Small intestine (tissue), 7 donors: Measurements from ENCODE around the gene CFAP45. TPM values are rescaled to one million over a fixed set of nuclear protein-coding genes. Genes with fewer than 3 reads are reported as not detected.

ENCODE experiments used
- DNase-seq, 2 donors: peaks; one replicate each; pipeline versions ENCODE4 v3.0.0 to v3.0.0-alpha.2; 2013
- FAIRE-seq: peaks from 2 replicates; lab custom pipeline; 2012; peaks lifted over from hg19 to GRCh38; lab: Jason Lieb, UNC
- H3K27ac ChIP-seq, 3 donors: one replicate each; pipeline ENCODE4 v1.5.1; 2013; ENCODE audit warnings: low read length in 2 of 3, mild to moderate bottlenecking in 2 of 3, control low read depth in 1 of 3, inconsistent platforms in 1 of 3, low read depth in 1 of 3, moderate library complexity in 1 of 3
- H3K27me3 ChIP-seq, 3 donors: one replicate each; pipeline ENCODE4 v1.6.1; 2013; ENCODE audit warnings: low read length in 3 of 3, inconsistent platforms in 1 of 3; ENCODE audit not compliant: control insufficient read depth in 3 of 3, insufficient read depth in 3 of 3
- H3K36me3 ChIP-seq, 3 donors: one replicate each; pipeline ENCODE4 v1.6.1; 2013; ENCODE audit warnings: low read length in 3 of 3, inconsistent platforms in 1 of 3, low read depth in 1 of 3, mild to moderate bottlenecking in 1 of 3, moderate library complexity in 1 of 3; ENCODE audit not compliant: control insufficient read depth in 3 of 3, insufficient read depth in 2 of 3
- H3K4me1 ChIP-seq, 3 donors: one replicate each; pipeline ENCODE4 v1.6.1; 2013; ENCODE audit warnings: low read length in 2 of 3, inconsistent platforms in 1 of 3, low read depth in 1 of 3, mild to moderate bottlenecking in 1 of 3, moderate library complexity in 1 of 3; ENCODE audit not compliant: control insufficient read depth in 3 of 3, insufficient read depth in 2 of 3
- H3K4me3 ChIP-seq, 3 donors: one replicate each; pipeline ENCODE4 v1.5.1; 2013; ENCODE audit warnings: low read length in 3 of 3, control low read depth in 1 of 3, inconsistent platforms in 1 of 3, low read depth in 1 of 3, mild to moderate bottlenecking in 1 of 3, moderate library complexity in 1 of 3
- H3K9me3 ChIP-seq, 2 donors: one replicate each; pipeline ENCODE4 v1.6.1; 2013; ENCODE audit warnings: low read depth in 1 of 2, low read length in 1 of 2; ENCODE audit not compliant: control insufficient read depth in 2 of 2, insufficient read depth in 1 of 2
- WGBS, 3 donors: extraction: QIAGEN DNeasy Blood & Tissue Kit; methylation state at CpG; one replicate each; pipeline ENCODE4 v1.1.7; 2013; 5-methylcytosine and 5-hydroxymethylcytosine counted together
- polyA plus RNA-seq, 4 donors: library from polyadenylated mRNA; stranded (reverse) in 3 of 4; unstranded in 1 of 4; fragments of 200-250 nt in 3 of 4; fragments of 120-200 nt in 1 of 4; gene quantifications; one replicate each; pipeline versions ENCODE4 v1.2.1 to v1.2.3, GENCODE V29; 2013
- donor health status: healthy with polysubstance abuse.
- donor health status: control.
- donor health status: control.
- donor health status: Bipolar disorder and iron deficiency.
- donor health status: healthy.

The CFAP45 gene
- polyA plus RNA-seq, 4 donors = 0.35 to 1.1 (median 0.36) TPM; not detected in 1

- no peak for FAIRE-seq
- DNase-seq = no peak
- no peak overlapping the region for H3K4me3 ChIP-seq
- H3K4me1 ChIP-seq = peaks cover 0 to 3% (median 0%) of the 10 kb centered on the region in 3 donors
- 88 to 94% (median 92%) methylated on average over 2 of the region's 2 CpGs for WGBS, 3 donors
- H3K9me3 ChIP-seq = no peaks in the 10 kb centered on the region
- no peak overlapping the region for H3K27ac ChIP-seq
- no peaks in the 10 kb centered on the region for H3K27me3 ChIP-seq
- H3K36me3 ChIP-seq = peaks cover 0 to 8% (median 0%) of the 10 kb centered on the region in 3 donors
Measured at GRCh38 chr1:159832309-159832708, 67.7 kb downstream of the CFAP45 start.

- 17 to 44% (median 35%) methylated on average over 7 of the region's 7 CpGs for WGBS, 3 donors
- Histone ChIP-seq H3K36me3 (peaks cover 0 to 4% (median 0%) of the 10 kb centered on the region in 3 donors), H3K27me3 (no peaks in the 10 kb centered on the region), H3K4me3 (no peak overlapping the region), H3K4me1 (peaks cover 0 to 3% (median 0%) of the 10 kb centered on the region in 3 donors), H3K9me3 (no peaks in the 10 kb centered on the region), H3K27ac (no peak overlapping the region)
- peak in 1 of 2 donors; percentile 22 for DNase-seq
- FAIRE-seq = no peak
Measured at GRCh38 chr1:159831412-159832141, 68.4 kb downstream of the CFAP45 start.

GRCh38 chr1:159830722-159831121 lies 69.2 kb downstream of the CFAP45 start:
- peaks cover 0 to 5% (median 0%) of the 10 kb centered on the region in 3 donors for H3K4me1 ChIP-seq
- 82 to 90% (median 84%) methylated on average over 8 of the region's 8 CpGs for WGBS, 3 donors
- H3K36me3 ChIP-seq = peaks cover 0 to 3% (median 0%) of the 10 kb centered on the region in 3 donors
- FAIRE-seq = no peak
- no peaks in the 10 kb centered on the region for H3K27me3 ChIP-seq
- H3K4me3 ChIP-seq = no peak overlapping the region
- no peaks in the 10 kb centered on the region for H3K9me3 ChIP-seq
- DNase-seq = no peak
- H3K27ac ChIP-seq = no peak overlapping the region

- H3K36me3 ChIP-seq = peaks cover 0 to 3% (median 0%) of the 10 kb centered on the region in 3 donors
- no peak overlapping the region for H3K4me3 ChIP-seq
- H3K4me1 ChIP-seq = peaks cover 0 to 5% (median 0%) of the 10 kb centered on the region in 3 donors
- H3K9me3 ChIP-seq = no peaks in the 10 kb centered on the region
- H3K27ac ChIP-seq = no peak overlapping the region
- H3K27me3 ChIP-seq = no peaks in the 10 kb centered on the region
- DNase-seq (no peak), FAIRE-seq (no peak)
- 86 to 89% (median 89%) methylated on average over 18 of the region's 18 CpGs for WGBS, 3 donors
Measured at GRCh38 chr1:159829822-159830465, 70.0 kb downstream of the CFAP45 start.

GRCh38 chr1:159829273-159829634 lies 70.7 kb downstream of the CFAP45 start:
- WGBS, 3 donors = 12 to 38% (median 37%) methylated on average over 3 of the region's 3 CpGs
- no peaks in the 10 kb centered on the region for H3K27me3 ChIP-seq
- peak; percentile 59 to 66 for DNase-seq
- H3K4me3 ChIP-seq = no peak overlapping the region
- no peak for FAIRE-seq
- peaks cover 0 to 5% (median 0%) of the 10 kb centered on the region in 3 donors for H3K4me1 ChIP-seq
- no peak overlapping the region for H3K27ac ChIP-seq
- peaks cover 0 to 3% (median 0%) of the 10 kb centered on the region in 3 donors for H3K36me3 ChIP-seq
- no peaks in the 10 kb centered on the region for H3K9me3 ChIP-seq

- 82 to 84% (median 83%) methylated on average over 11 of the region's 11 CpGs for WGBS, 3 donors
- Histone ChIP-seq H3K27ac (no peak overlapping the region), H3K9me3 (no peaks in the 10 kb centered on the region), H3K4me1 (peaks cover 0 to 5% (median 0%) of the 10 kb centered on the region in 3 donors), H3K27me3 (no peaks in the 10 kb centered on the region), H3K36me3 (peaks cover 0 to 3% (median 0%) of the 10 kb centered on the region in 3 donors), H3K4me3 (no peak overlapping the region)
- no peak for FAIRE-seq
- no peak for DNase-seq
Measured at GRCh38 chr1:159828581-159829272, 71.2 kb downstream of the CFAP45 start.

GRCh38 chr1:159828176-159828575 lies 71.8 kb downstream of the CFAP45 start:
- H3K27me3 ChIP-seq = no peaks in the 10 kb centered on the region
- H3K27ac ChIP-seq = no peak overlapping the region
- H3K4me3 ChIP-seq = no peak overlapping the region
- no peaks in the 10 kb centered on the region for H3K9me3 ChIP-seq
- peaks cover 0 to 5% (median 0%) of the 10 kb centered on the region in 3 donors for H3K4me1 ChIP-seq
- FAIRE-seq (no peak), DNase-seq (no peak)
- peaks cover 0 to 3% (median 0%) of the 10 kb centered on the region in 3 donors for H3K36me3 ChIP-seq
- WGBS, 3 donors = 77 to 88% (median 82%) methylated on average over 3 of the region's 3 CpGs

- no peak overlapping the region for H3K4me3 ChIP-seq
- FAIRE-seq = no peak
- peak overlapping the region in 1 of 3 donors; percentile 53 for H3K27ac ChIP-seq
- 64 to 84% (median 64%) methylated on average over 3 of the region's 3 CpGs for WGBS, 3 donors
- H3K4me1 ChIP-seq = peaks cover 0 to 5% (median 0%) of the 10 kb centered on the region in 3 donors
- no peaks in the 10 kb centered on the region for H3K36me3 ChIP-seq
- DNase-seq = peak in 1 of 2 donors; percentile 37
- no peaks in the 10 kb centered on the region for H3K9me3 ChIP-seq
- H3K27me3 ChIP-seq = no peaks in the 10 kb centered on the region
Measured at GRCh38 chr1:159827549-159827948, 72.4 kb downstream of the CFAP45 start.
